Globus pallidus (tissue), 1 donor: ENCODE measurements around the gene PPP6C.
"Not testable (repeated sequence)": the region's sequence is repeated elsewhere in the genome, so short reads cannot be mapped to it uniquely, and the experiment has no call there.

ENCODE experiments used
- DNase-seq: peaks from one replicate; pipeline ENCODE4 v3.0.0-alpha.2; 2015; ENCODE audit warnings: low spot score

The PPP6C gene

GRCh38 chr9:125189361-125190289 is at the start of gene PPP6C:
Gene PPP6C (minus strand): TSS chr9:125189803. CDS start chr9:125189718, 85 bp downstream.
- DNase-seq, result peak; percentile 97

- no peak for DNase-seq
These were observed 49.4 kb upstream of the PPP6C start for GRCh38 chr9:125238915-125239446.

GRCh38 chr9:125238127-125238914 is 48.7 kb upstream of the PPP6C start:
- DNase-seq, result no peak

- not testable (repeated sequence) for DNase-seq
These were observed 47.0 kb upstream of the PPP6C start for GRCh38 chr9:125236520-125237159.

- no peak for DNase-seq
These were observed 46.4 kb upstream of the PPP6C start for GRCh38 chr9:125235804-125236519.

- DNase-seq, result not testable (repeated sequence)
These were observed 44.5 kb upstream of the PPP6C start for GRCh38 chr9:125234099-125234498.

- no peak for DNase-seq
These were observed 44.1 kb upstream of the PPP6C start for GRCh38 chr9:125233678-125234077.

GRCh38 chr9:125227761-125228160 is 38.2 kb upstream of the PPP6C start:
- peak; percentile 34 for DNase-seq

GRCh38 chr9:125224858-125225257 is 35.3 kb upstream of the PPP6C start:
- not testable (repeated sequence) for DNase-seq

GRCh38 chr9:125218621-125219020 is 29.0 kb upstream of the PPP6C start:
- DNase-seq, result no peak

GRCh38 chr9:125214186-125214585 is 24.6 kb upstream of the PPP6C start:
- no peak for DNase-seq

GRCh38 chr9:125204477-125204876 is 14.9 kb upstream of the PPP6C start:
- no peak for DNase-seq

- no peak for DNase-seq
These were observed 13.4 kb upstream of the PPP6C start for GRCh38 chr9:125202846-125203618.

GRCh38 chr9:125200216-125201047 is 10.8 kb upstream of the PPP6C start, which contains the start of gene RABEPK:
Gene RABEPK (plus strand): TSS chr9:125200542. CDS start chr9:125203014, 2,472 bp downstream.
- DNase-seq, result peak; percentile 93

- DNase-seq, result not testable (repeated sequence)
These were observed 6.0 kb upstream of the PPP6C start for GRCh38 chr9:125195591-125195990.

GRCh38 chr9:125194466-125194865 is 4.9 kb upstream of the PPP6C start:
- not testable (repeated sequence) for DNase-seq

- no peak for DNase-seq
These were observed 778 bp upstream of the PPP6C start for GRCh38 chr9:125190361-125190801.

- DNase-seq, result no peak
These were observed 617 bp downstream of the PPP6C start for GRCh38 chr9:125189011-125189360.

GRCh38 chr9:125183561-125183960 is 6.0 kb downstream of the PPP6C start:
- no peak for DNase-seq

- no peak for DNase-seq
These were observed 6.5 kb downstream of the PPP6C start for GRCh38 chr9:125183054-125183453.
